Breast epithelium (tissue), 3 donors: ENCODE measurements around the gene GHR.

Experiments
- CTCF ChIP-seq, 3 donors: fragments of 450-650 bp; IDR thresholded peaks; one replicate each; pipeline ENCODE4 v1.5.1; 2016 to 2017; ENCODE audit warnings: antibody characterized with exemption in 3 of 3, mild to moderate bottlenecking in 3 of 3, moderate library complexity in 3 of 3
- POLR2A ChIP-seq: fragments of 450-650 bp; IDR thresholded peaks from one replicate; pipeline ENCODE4 v1.6.1; 2016; ENCODE audit warnings: antibody characterized with exemption, mild to moderate bottlenecking, moderate library complexity
- POLR2AphosphoS5 ChIP-seq, 3 donors: sonication (generic); formaldehyde crosslinking; IDR thresholded peaks; one replicate each; pipeline ENCODE4 v1.6.1; 2017; ENCODE audit warnings: antibody characterized with exemption in 3 of 3

- no peak for TF ChIP-seq CTCF (IDR thresholded peaks at IDR 0.05)
- no peak for TF ChIP-seq POLR2AphosphoS5 (IDR thresholded peaks at IDR 0.05)
- no peak for TF ChIP-seq POLR2A
These were observed 138.4 kb downstream of the GHR start for GRCh38 chr5:42561656-42562055.
